Tibial artery (tissue), 4 donors: Measurements from ENCODE around the gene FAM219A.
A peak's percentile ranks its signal among the peaks of the same experiment; 100 is the strongest.
"Not testable (repeated sequence)": the region's sequence is repeated elsewhere in the genome, so short reads cannot be mapped to it uniquely, and the experiment has no call there.

Experiments
- DNase-seq, 2 donors: peaks; one replicate each; pipeline ENCODE4 v3.0.0-alpha.2; 2019
- H3K27ac ChIP-seq, 2 donors: fragments of 200-600 bp; sonication (generic) in 1 of 2; 1 replicate in 1 of 2; 2 replicates in 1 of 2; pipeline ENCODE4 v1.5.1; 2018 to 2019; ENCODE audit warnings: mild to moderate bottlenecking in 1 of 2
- H3K27me3 ChIP-seq, 2 donors: fragments of 200-600 bp; sonication (generic) in 1 of 2; one replicate each; pipeline versions ENCODE4 v1.5.1 to v1.6.0; 2016 to 2019
- H3K36me3 ChIP-seq, 3 donors: fragments of 200-600 bp; sonication (generic) in 2 of 3; one replicate each; pipeline ENCODE4 v1.5.1; 2016 to 2019; ENCODE audit warnings: mild to moderate bottlenecking in 2 of 3
- H3K4me1 ChIP-seq, 4 donors: fragments of 200-600 bp; sonication (generic) in 2 of 4; 1 replicate in 3 of 4; 2 replicates in 1 of 4; pipeline ENCODE4 v1.5.1; 2016 to 2019
- H3K4me3 ChIP-seq, 2 donors: fragments of 200-600 bp; sonication (generic) in 1 of 2; 1 replicate in 1 of 2; 2 replicates in 1 of 2; pipeline ENCODE4 v1.5.1; 2018 to 2019; ENCODE audit warnings: mild to moderate bottlenecking in 2 of 2
- H3K9me3 ChIP-seq, 3 donors: fragments of 200-600 bp; sonication (generic) in 1 of 3; one replicate each; pipeline ENCODE4 v1.5.1; 2016 to 2019
- CTCF ChIP-seq, 2 experiments: fragments of 200-600 bp in 1 of 2; fragments of 450-650 bp in 1 of 2; IDR thresholded peaks; one replicate each; pipeline ENCODE4 v1.5.1; 2017 to 2019; ENCODE audit warnings: antibody characterized with exemption in 2 of 2, mild to moderate bottlenecking in 1 of 2, moderate library complexity in 1 of 2
- intact Hi-C: fragments of 100-400 bp; cut with DNase I; formaldehyde crosslinking; loops from one replicate; pipeline ENCODE4 v1.15.0; 2023; ENCODE audit warnings: low total_unique reads

FAM219A gene

GRCh38 chr9:34365282-34365681, 93.1 kb downstream of the FAM219A start:
- Histone ChIP-seq H3K4me1 (no peaks in the 10 kb centered on the region), H3K9me3 (no peaks in the 10 kb centered on the region), H3K27me3 (no peaks in the 10 kb centered on the region), H3K4me3 (no peak overlapping the region), H3K27ac (no peak overlapping the region), H3K36me3 (peaks cover 0 to 16% (median 6%) of the 10 kb centered on the region in 3 donors)
- DNase-seq, result no peak
- no peak for TF ChIP-seq CTCF (IDR thresholded peaks at IDR 0.05)
- intact Hi-C loops, result no loop called here

- no peak for TF ChIP-seq CTCF (IDR thresholded peaks at IDR 0.05)
- intact Hi-C loops, result no loop called here
- Histone ChIP-seq H3K9me3 (no peaks in the 10 kb centered on the region), H3K36me3 (peaks cover 0 to 11% (median 5%) of the 10 kb centered on the region in 3 donors), H3K27me3 (no peaks in the 10 kb centered on the region), H3K4me1 (no peaks in the 10 kb centered on the region), H3K27ac (no peak overlapping the region), H3K4me3 (no peak overlapping the region)
- DNase-seq, result peak in 1 of 2 donors; percentile 60
These were observed 94.6 kb downstream of the FAM219A start for GRCh38 chr9:34363619-34364351.

GRCh38 chr9:34362614-34363214, 95.7 kb downstream of the FAM219A start:
- peak in 1 of 2 donors; percentile 13 for DNase-seq
- Histone ChIP-seq H3K4me1 (no peaks in the 10 kb centered on the region), H3K36me3 (peaks cover 0 to 4% (median 0%) of the 10 kb centered on the region in 3 donors), H3K9me3 (no peaks in the 10 kb centered on the region), H3K27me3 (no peaks in the 10 kb centered on the region), H3K27ac (no peak overlapping the region), H3K4me3 (no peak overlapping the region)
- no peak for TF ChIP-seq CTCF (IDR thresholded peaks at IDR 0.05)
- intact Hi-C loops, result no loop called here

- intact Hi-C loops, H3K4me3 ChIP-seq, H3K27ac ChIP-seq: not testable (repeated sequence)
These were observed 105.4 kb downstream of the FAM219A start for GRCh38 chr9:34352957-34353356.

GRCh38 chr9:34352122-34352652, 106.2 kb downstream of the FAM219A start:
- DNase-seq, intact Hi-C loops: not testable (repeated sequence)

More at GRCh38 chr9:34352957-34353356, 105.4 kb downstream of the FAM219A start:
- peaks cover 0 to 10% (median 0%) of the 10 kb centered on the region in 3 donors for H3K9me3 ChIP-seq
- H3K4me1 ChIP-seq, H3K27me3 ChIP-seq, H3K36me3 ChIP-seq, DNase-seq: not testable (repeated sequence)

GRCh38 chr9:34349324-34349723, 109.0 kb downstream of the FAM219A start:
- Histone ChIP-seq H3K9me3 (no peaks in the 10 kb centered on the region), H3K4me1 (peaks cover 0 to 17% (median 6%) of the 10 kb centered on the region in 4 donors), H3K27me3 (no peaks in the 10 kb centered on the region), H3K36me3 (peaks cover 0 to 8% (median 7%) of the 10 kb centered on the region in 3 donors), H3K4me3 (no peak overlapping the region), H3K27ac (no peak overlapping the region)
- no peak for DNase-seq
- TF ChIP-seq CTCF (IDR thresholded peaks at IDR 0.05), result no peak
- intact Hi-C loops, result no loop called here

More at GRCh38 chr9:34352122-34352652, 106.2 kb downstream of the FAM219A start:
- not testable (repeated sequence) for H3K36me3 ChIP-seq, H3K4me1 ChIP-seq, H3K27ac ChIP-seq, H3K4me3 ChIP-seq, H3K27me3 ChIP-seq
- H3K9me3 ChIP-seq, result peaks cover 0 to 10% (median 0%) of the 10 kb centered on the region in 3 donors
